K562 (cell line): ENCODE measurements around the gene ZFAND3. TPM values are rescaled to one million over a fixed set of nuclear protein-coding genes. Genes with fewer than 3 reads are reported as not detected.

Source experiments
- ATAC-seq: fragments of 200-7000 bp; cut with Tn5 transposase; 3 replicates; pipeline ENCODE4 v1.9.1; 2020; ENCODE audit warnings: moderate library complexity
- BruUV-seq: library from RNA; stranded (reverse); fragments of 400-500 nt; replicated peaks from 2 replicates; lab custom pipeline; 2021; lab: Mats Ljungman, UMichigan
- CTCF ChIA-PET: fragments of 300-600 bp; formaldehyde crosslinking; extraction: SDS; loops from one replicate; lab custom pipeline; 2021; ENCODE audit warnings: low intra/inter-chr PET ratio; lab: Yijun Ruan, JAX
- POLR2A ChIA-PET: fragments of 300-600, 350-650 bp; sonication (Branson Sonifier 250); formaldehyde crosslinking; extraction: SDS; loops from one replicate; lab custom pipeline; 2021; ENCODE audit warnings: antibody characterized with exemption, inconsistent platforms; lab: Yijun Ruan, JAX
- DNase-seq, 4 experiments: peaks; one replicate each; pipeline versions ENCODE4 v3.0.0 to v3.0.0-alpha.2; 2011 to 2018; ENCODE audit warnings: low spot score in 3 of 4, mixed read lengths in 3 of 4; ENCODE audit errors: extremely low read depth in 1 of 4
- FAIRE-seq: peaks from 2 replicates; lab custom pipeline; 2011; peaks lifted over from hg19 to GRCh38; lab: Jason Lieb, UNC
- H2AFZ ChIP-seq: 2 replicates; pipeline ENCODE4 v1.6.0; 2011; ENCODE audit warnings: low read depth, low read length, control low read depth, inconsistent platforms
- H3K27ac ChIP-seq: fragments of 200-600 bp; 3 replicates; pipeline ENCODE4 v1.8.0; 2011; ENCODE audit warnings: low read depth, mild to moderate bottlenecking, control low read depth, inconsistent platforms, low read length, moderate library complexity, mixed read lengths; ENCODE audit errors: extremely low read depth
- H3K27me3 ChIP-seq, 2 experiments: fragments of 300-600 bp in 1 of 2; 2 replicates in 1 of 2; 3 replicates in 1 of 2; pipeline versions ENCODE4 v1.6.0 to v1.8.0; 2011; ENCODE audit warnings: inconsistent platforms in 2 of 2, low read length in 2 of 2, mild to moderate bottlenecking in 1 of 2, mixed read lengths in 1 of 2, moderate library complexity in 1 of 2; ENCODE audit not compliant: control insufficient read depth in 2 of 2, insufficient read depth in 2 of 2
- H3K36me3 ChIP-seq: fragments of 300-600 bp; 3 replicates; pipeline ENCODE4 v1.8.0; 2011; ENCODE audit warnings: mild to moderate bottlenecking, low read length, inconsistent platforms; ENCODE audit not compliant: control insufficient read depth, insufficient read depth
- H3K4me1 ChIP-seq, 2 experiments: fragments of 200-600 bp in 1 of 2; replicated peaks in 1 of 2; 2 replicates in 1 of 2; 3 replicates in 1 of 2; pipeline versions ENCODE4 v1.5.1 to v1.8.0; 2011; ENCODE audit warnings: inconsistent platforms in 2 of 2, low read length in 2 of 2, mild to moderate bottlenecking in 1 of 2, mixed read lengths in 1 of 2, moderate library complexity in 1 of 2; ENCODE audit not compliant: control insufficient read depth in 2 of 2, insufficient read depth in 2 of 2
- H3K4me2 ChIP-seq: 2 replicates; pipeline ENCODE4 v1.6.1; 2011; ENCODE audit warnings: low read length, control low read depth, inconsistent platforms, mixed read lengths; ENCODE audit not compliant: insufficient read depth
- H3K4me3 ChIP-seq: fragments of 200-600 bp; sonication (generic), shearing (Covaris generic); 2 replicates; pipeline ENCODE4 v1.5.1; 2016; ENCODE audit warnings: control low read depth, inconsistent platforms
- H3K79me2 ChIP-seq: fragments of 200-600 bp; 3 replicates; pipeline ENCODE4 v1.8.0; 2011; ENCODE audit warnings: low read length, inconsistent platforms; ENCODE audit not compliant: control insufficient read depth, insufficient read depth
- H3K9ac ChIP-seq, 2 experiments: 2 replicates each; pipeline versions ENCODE4 v1.6.0 to v1.6.1; 2011; ENCODE audit warnings: low read depth in 2 of 2, low read length in 2 of 2, control low read depth in 1 of 2, inconsistent platforms in 1 of 2, mild to moderate bottlenecking in 1 of 2, mixed read lengths in 1 of 2; ENCODE audit not compliant: insufficient read depth in 1 of 2
- H3K9me1 ChIP-seq: one replicate; pipeline ENCODE4 v1.6.0; 2011; ENCODE audit warnings: inconsistent platforms, mild to moderate bottlenecking, low read length, moderate library complexity; ENCODE audit not compliant: control insufficient read depth, insufficient read depth
- H3K9me3 ChIP-seq: replicated peaks from 2 replicates; pipeline ENCODE4 v1.5.1; 2011; ENCODE audit warnings: low read depth, low read length, inconsistent platforms; ENCODE audit not compliant: control insufficient read depth, insufficient read depth
- H4K20me1 ChIP-seq: replicated peaks from 2 replicates; pipeline ENCODE4 v1.6.1; 2011; ENCODE audit warnings: low read length, inconsistent platforms, mixed read lengths; ENCODE audit not compliant: control insufficient read depth, insufficient read depth
- ADNP ChIP-seq: fragments of 200-800 bp; sonication (Bioruptor generic); IDR thresholded peaks from 2 replicates; pipeline ENCODE4 v1.6.1; 2016; ENCODE audit warnings: missing genetic modification characterization, missing compliant biosample characterization
- BCOR ChIP-seq: fragments of 450-650 bp; IDR thresholded peaks from 2 replicates; pipeline ENCODE4 v1.6.1; 2016
- CBX3 ChIP-seq, 2 experiments: IDR thresholded peaks; 1 replicate in 1 of 2; 2 replicates in 1 of 2; pipeline ENCODE4 v1.6.1; 2012; ENCODE audit warnings: inconsistent platforms in 2 of 2, low read length in 2 of 2, borderline replicate concordance in 1 of 2, control low read depth in 1 of 2
- DLX4 ChIP-seq: fragments of 250-450 bp; sonication (Bioruptor Pico); IDR thresholded peaks from 2 replicates; pipeline ENCODE4 v1.6.1; 2021; ENCODE audit warnings: mild to moderate bottlenecking
- EHMT2 ChIP-seq: fragments of 450-650 bp; IDR thresholded peaks from 2 replicates; pipeline ENCODE4 v1.6.1; 2018; ENCODE audit warnings: antibody characterized with exemption
- HLTF ChIP-seq: fragments of 450-650 bp; IDR thresholded peaks from 2 replicates; pipeline ENCODE4 v1.6.1; 2016
- KDM1A ChIP-seq, 2 experiments: fragments of 450-650 bp; IDR thresholded peaks; 2 replicates each; pipeline ENCODE4 v1.6.1; 2016; ENCODE audit warnings: mild to moderate bottlenecking in 2 of 2
- RBM25 ChIP-seq: fragments of 200-400 bp; formaldehyde crosslinking; IDR thresholded peaks from 2 replicates; pipeline ENCODE4 v1.6.1; 2018; ENCODE audit warnings: low read length, low read depth, moderate library complexity; ENCODE audit not compliant: severe bottlenecking
- TRIM24 ChIP-seq, 2 experiments: fragments of 450-650 bp; IDR thresholded peaks; 2 replicates each; pipeline ENCODE4 v1.6.1; 2016
- TRIM28 ChIP-seq: fragments of 450-650 bp; IDR thresholded peaks from 2 replicates; pipeline ENCODE4 v1.6.1; 2017
- ZC3H11A ChIP-seq: IDR thresholded peaks from 2 replicates; pipeline ENCODE4 v1.6.1; 2012; ENCODE audit warnings: low read depth, low read length, improper control_type of control experiment
- ZNF121 ChIP-seq: sonication (generic); formaldehyde crosslinking; conservative IDR thresholded peaks from 2 replicates; pipeline ENCODE4 v1.8.0; 2022; ENCODE audit warnings: missing genetic modification reagents
- ZNF184 ChIP-seq: sonication (generic); formaldehyde crosslinking; IDR thresholded peaks from 2 replicates; pipeline ENCODE4 v1.5.0; 2020; ENCODE audit warnings: missing genetic modification reagents
- WGBS: fragments of 100-300 bp; shearing (Covaris generic); methylation state at CpG from one replicate; pipeline ENCODE4 v1.1.6; 2016; ENCODE audit warnings: low coverage, mixed read lengths; ENCODE audit not compliant: insufficient coverage; ENCODE audit errors: missing lambda C conversion rate; 5-methylcytosine and 5-hydroxymethylcytosine counted together
- in situ Hi-C: fragments of 300-500 bp; cut with MboI; formaldehyde crosslinking; loops from 4 replicates; pipeline ENCODE4 v1.15.0; 2018; ENCODE audit warnings: inconsistent platforms, mixed read lengths
- intact Hi-C: fragments of 100-400 bp; cut with micrococcal nuclease; formaldehyde crosslinking; loops from 2 replicates; pipeline ENCODE4 v1.14.2; 2022
- polyA plus RNA-seq, 8 experiments: library from polyadenylated mRNA; depleted of rRNA in 4 of 8; stranded (reverse) in 5 of 8; unstranded in 3 of 8; fragments of >200 nt; fragmentation: Nextera tagmentation in 2 of 8; fragmentation: Illumina TruSeq in 1 of 8; extraction: Ambion mirVana in 2 of 8; extraction: Trizol in 1 of 8; gene quantifications; 2 replicates each; pipeline versions ENCODE4 v1.2.1 to v1.2.3, GENCODE V29; 2011 to 2014; ENCODE audit warnings: inconsistent platforms in 1 of 8, missing spikeins in 1 of 8
- total RNA-seq, 7 experiments: library from RNA; depleted of rRNA in 6 of 7; stranded (reverse); fragments of >200 nt in 6 of 7; fragmentation: Illumina TruSeq in 2 of 7; extraction: Trizol in 2 of 7; gene quantifications; 2 replicates each; pipeline versions ENCODE4 v1.2.1 to v1.2.3, GENCODE V29; 2011 to 2021; ENCODE audit warnings: low replicate concordance in 1 of 7
- TF ChIP-seq, protein P1 (sequence below): IDR thresholded peaks from 2 replicates; pipeline ENCODE4 v1.6.1; 2016; ENCODE audit warnings: missing genetic modification characterization, missing compliant biosample characterization
- TF ChIP-seq, protein P2 (sequence below): conservative IDR thresholded peaks from 2 replicates; pipeline ENCODE4 v1.6.1; 2011; ENCODE audit warnings: low read depth, mild to moderate bottlenecking, low read length; ENCODE audit not compliant: control insufficient read depth

ZFAND3 gene
- total and polyA plus RNA-seq, 9 of the 15 experiments (the other 6 are each of a cell fraction or from before 2014, with no cell fraction given): 0.81 to 26.6 (median 11.8) TPM

DNA sequence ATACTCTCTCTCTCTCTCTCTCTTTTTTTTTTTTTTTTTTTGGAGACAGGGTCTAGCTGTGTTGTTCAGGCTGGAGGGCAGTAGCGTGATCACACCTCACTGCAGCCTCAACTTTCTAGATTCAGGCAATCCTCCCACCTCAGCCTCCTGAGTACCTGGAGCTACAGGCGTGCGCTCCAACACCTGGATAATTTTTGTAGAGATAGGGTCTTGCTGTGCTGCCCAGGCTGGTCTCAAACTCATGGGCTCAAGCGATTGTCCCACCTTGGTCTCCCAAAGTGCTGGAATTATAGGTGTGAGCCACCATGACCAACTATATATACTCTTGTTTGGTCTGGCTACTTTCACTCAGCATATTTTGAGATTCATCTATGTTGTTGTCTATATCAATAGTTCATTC lies 154.9 kb downstream of the ZFAND3 start:
- CTCF ChIA-PET: no interaction called here
- 0 out of 3 replicates have a peak, but pooled peaks cover 8% of the 10 kb centered on the region for H3K79me2 ChIP-seq

DNA sequence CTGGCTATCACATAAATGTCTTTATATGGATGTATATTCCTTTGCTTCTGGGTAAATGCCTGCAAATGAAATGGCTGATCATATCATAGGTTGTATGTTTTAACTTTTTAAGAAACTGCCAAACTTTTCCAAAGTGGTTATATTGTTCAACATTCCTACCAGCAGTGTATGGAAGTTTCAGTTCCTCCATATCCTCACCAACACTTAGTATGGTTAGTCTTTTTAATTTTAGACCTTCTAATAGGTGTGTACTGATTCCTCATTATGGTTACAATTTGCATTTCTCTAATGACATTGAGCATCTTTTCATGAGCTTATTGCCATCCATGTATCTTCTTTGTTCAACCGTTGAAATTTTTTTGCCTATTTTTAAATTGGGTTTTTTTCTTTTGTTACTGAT lies 155.4 kb downstream of the ZFAND3 start:
- Histone ChIP-seq H3K27ac (no peak overlapping the region), H3K4me3 (no peak overlapping the region), H3K27me3 (no peaks in the 10 kb centered on the region), H4K20me1 (no peaks in the 10 kb centered on the region; the same call in none of the 2 replicates), H3K4me1 (no peaks in the 10 kb centered on the region), H2AFZ (no peak overlapping the region), H3K36me3 (no peaks in the 10 kb centered on the region), H3K9me1 (no peaks in the 10 kb centered on the region), H3K4me2 (no peak overlapping the region), H3K9ac (no peak overlapping the region), H3K9me3 (peaks cover 7% of the 10 kb centered on the region; the same call in 1 of the 2 replicates), H3K79me2 (peaks cover 14% of the 10 kb centered on the region; the same call in 1 of the 3 replicates)
- in situ Hi-C loops (no loop called here), intact Hi-C loops (no loop called here)
- DNase-seq: no peak
- POLR2A ChIA-PET: no interaction called here
- CTCF ChIA-PET: no interaction called here
- WGBS: 79% methylated on average over 1 of the region's 1 CpG
- BruUV-seq: no TSS peak
- no peak for FAIRE-seq
- ATAC-seq: no peak
- TF ChIP-seq, protein P1, sequence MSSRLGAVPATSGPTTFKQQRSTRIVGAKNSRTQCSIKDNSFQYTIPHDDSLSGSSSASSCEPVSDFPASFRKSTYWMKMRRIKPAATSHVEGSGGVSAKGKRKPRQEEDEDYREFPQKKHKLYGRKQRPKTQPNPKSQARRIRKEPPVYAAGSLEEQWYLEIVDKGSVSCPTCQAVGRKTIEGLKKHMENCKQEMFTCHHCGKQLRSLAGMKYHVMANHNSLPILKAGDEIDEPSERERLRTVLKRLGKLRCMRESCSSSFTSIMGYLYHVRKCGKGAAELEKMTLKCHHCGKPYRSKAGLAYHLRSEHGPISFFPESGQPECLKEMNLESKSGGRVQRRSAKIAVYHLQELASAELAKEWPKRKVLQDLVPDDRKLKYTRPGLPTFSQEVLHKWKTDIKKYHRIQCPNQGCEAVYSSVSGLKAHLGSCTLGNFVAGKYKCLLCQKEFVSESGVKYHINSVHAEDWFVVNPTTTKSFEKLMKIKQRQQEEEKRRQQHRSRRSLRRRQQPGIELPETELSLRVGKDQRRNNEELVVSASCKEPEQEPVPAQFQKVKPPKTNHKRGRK (tag): peak; percentile 26; the same call in 1 of the 2 replicates
- TF ChIP-seq ADNP (tag): 0 out of 2 replicates have a peak, but pooled peaks have one; percentile 27
- peak in 1 of 2 experiments; percentile 54; a peak in 1 of 4 replicates for TF ChIP-seq TRIM24 (IDR thresholded peaks at IDR 0.05)
- TF ChIP-seq, protein P2, sequence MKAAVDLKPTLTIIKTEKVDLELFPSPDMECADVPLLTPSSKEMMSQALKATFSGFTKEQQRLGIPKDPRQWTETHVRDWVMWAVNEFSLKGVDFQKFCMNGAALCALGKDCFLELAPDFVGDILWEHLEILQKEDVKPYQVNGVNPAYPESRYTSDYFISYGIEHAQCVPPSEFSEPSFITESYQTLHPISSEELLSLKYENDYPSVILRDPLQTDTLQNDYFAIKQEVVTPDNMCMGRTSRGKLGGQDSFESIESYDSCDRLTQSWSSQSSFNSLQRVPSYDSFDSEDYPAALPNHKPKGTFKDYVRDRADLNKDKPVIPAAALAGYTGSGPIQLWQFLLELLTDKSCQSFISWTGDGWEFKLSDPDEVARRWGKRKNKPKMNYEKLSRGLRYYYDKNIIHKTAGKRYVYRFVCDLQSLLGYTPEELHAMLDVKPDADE: no peak
- peak; percentile 45; the same call in 1 of the 2 replicates for TF ChIP-seq BCOR
- TF ChIP-seq EHMT2: no peak
- peak; percentile 99 for TF ChIP-seq ZNF184
- peak in 1 of 2 experiments; percentile 33; a peak in 2 of 4 replicates for TF ChIP-seq KDM1A (IDR thresholded peaks at IDR 0.05)
- TF ChIP-seq CBX3 (IDR thresholded peaks at IDR 0.05; ENCODE audit: borderline replicate concordance in 1 of 2, low read length in 2 of 2): peak in 1 of 2 experiments; percentile 58; a peak in 1 of 3 replicates
- TF ChIP-seq HLTF: peak; percentile 59; the same call in 1 of the 2 replicates
- peak; percentile 72; the same call in 1 of the 2 replicates for TF ChIP-seq TRIM28
- no peak for TF ChIP-seq DLX4
- peak; percentile 95 for TF ChIP-seq RBM25

More for the DNA sequence above, 154.9 kb downstream of the ZFAND3 start:
- FAIRE-seq (no peak), ATAC-seq (no peak), DNase-seq (no peak)
- Histone ChIP-seq H3K4me1 (no peaks in the 10 kb centered on the region), H3K4me3 (no peak overlapping the region), H3K27me3 (no peaks in the 10 kb centered on the region), H3K27ac (no peak overlapping the region), H3K9me1 (no peaks in the 10 kb centered on the region), H4K20me1 (no peaks in the 10 kb centered on the region; the same call in 1 of the 2 replicates), H3K36me3 (no peaks in the 10 kb centered on the region), H2AFZ (no peak overlapping the region), H3K9ac (no peak overlapping the region), H3K9me3 (peaks cover 7% of the 10 kb centered on the region; the same call in 1 of the 2 replicates), H3K4me2 (no peak overlapping the region)
- POLR2A ChIA-PET: interaction anchor here (0.5 to 1.9 kb wide), 2 partner anchors 11 to 13 kb away, joined by 4 to 8 read pairs; no protein-coding TSS in a partner anchor
- 96% methylated on average over 4 of the region's 4 CpGs for WGBS
- TF ChIP-seq ZNF121 (CRISPR knock-in tag) (peak; percentile 82), ZC3H11A (no peak)
- BruUV-seq: no TSS peak
- intact Hi-C loops: no loop called here
- in situ Hi-C loops: no loop called here
